ENCODE measurements around the gene PLIN5. TPM values are rescaled to one million over a fixed set of nuclear protein-coding genes. Genes with fewer than 3 reads are reported as not detected.

PLIN5 gene
- total and polyA plus RNA-seq, 9 donors = 8.8 to 149 (median 85.0) TPM

GRCh38 chr19:4581666-4582553 is 46.9 kb upstream of the PLIN5 start:
- H3K9me3 ChIP-seq = no peaks in the 10 kb centered on the region
- H3K4me3 ChIP-seq = no peak overlapping the region
- 10 to 25% (median 23%) methylated on average over 19 to 56 of the region's 57 CpGs for WGBS, 3 donors
- peaks cover 4% of the 10 kb centered on the region for H3K27me3 ChIP-seq
- H3K36me3 ChIP-seq = no peaks in the 10 kb centered on the region
- TF ChIP-seq CTCF (IDR thresholded peaks at IDR 0.05) (no peak), EP300 (IDR thresholded peaks at IDR 0.05) (no peak), POLR2A (IDR thresholded peaks at IDR 0.05) (no peak)
- peaks cover 2% of the 10 kb centered on the region for H3K4me1 ChIP-seq (ENCODE audit: insufficient read depth)
- no peak overlapping the region for H3K27ac ChIP-seq
- no peak for DNase-seq
- intact Hi-C loops (cut with DNase I) = no loop called here

- H3K27me3 ChIP-seq = peaks cover 4% of the 10 kb centered on the region
- intact Hi-C loops (cut with DNase I) = no loop called here
- peaks cover 2% of the 10 kb centered on the region for H3K4me1 ChIP-seq (ENCODE audit: insufficient read depth)
- 0 to 4% (median 3%) methylated on average over 18 to 62 of the region's 62 CpGs for WGBS, 3 donors
- TF ChIP-seq CTCF (IDR thresholded peaks at IDR 0.05) (no peak), EP300 (IDR thresholded peaks at IDR 0.05) (no peak), POLR2A (IDR thresholded peaks at IDR 0.05) (no peak)
- peak overlapping the region; percentile 0 for H3K4me3 ChIP-seq
- H3K9me3 ChIP-seq = no peaks in the 10 kb centered on the region
- H3K36me3 ChIP-seq = no peaks in the 10 kb centered on the region
- no peak overlapping the region for H3K27ac ChIP-seq
- no peak for DNase-seq
Measured at GRCh38 chr19:4580961-4581665, 46.1 kb upstream of the PLIN5 start.

- intact Hi-C loops (cut with DNase I) = no loop called here
- Histone ChIP-seq H3K4me3 (peak overlapping the region; percentile 0), H3K36me3 (no peaks in the 10 kb centered on the region), H3K27ac (no peak overlapping the region), H3K27me3 (peaks cover 4% of the 10 kb centered on the region), H3K4me1 (ENCODE audit: insufficient read depth) (peaks cover 4% of the 10 kb centered on the region), H3K9me3 (no peaks in the 10 kb centered on the region)
- DNase-seq = no peak
- no peak for TF ChIP-seq POLR2A (IDR thresholded peaks at IDR 0.05)
- 4 to 5% (median 4%) methylated on average over 38 to 50 of the region's 50 CpGs for WGBS, 3 donors
Measured at GRCh38 chr19:4580021-4580901, 45.2 kb upstream of the PLIN5 start.

- DNase-seq = no peak
- intact Hi-C loops (cut with DNase I) = loop anchor here in 2 of 4 donors (5.0 to 10.0 kb wide), 2 partner anchors 53 to 205 kb away; no protein-coding TSS in a partner anchor
- Histone ChIP-seq H3K27me3 (peaks cover 2% of the 10 kb centered on the region), H3K36me3 (no peaks in the 10 kb centered on the region), H3K27ac (no peak overlapping the region), H3K4me3 (no peak overlapping the region), H3K9me3 (no peaks in the 10 kb centered on the region), H3K4me1 (ENCODE audit: insufficient read depth) (peaks cover 6% of the 10 kb centered on the region)
- 52 to 66% (median 64%) methylated on average over 8 of the region's 8 CpGs for WGBS, 3 donors
- no peak for TF ChIP-seq CTCF (IDR thresholded peaks at IDR 0.05)
- TF ChIP-seq POLR2A (IDR thresholded peaks at IDR 0.05) = no peak
- no peak for TF ChIP-seq EP300 (IDR thresholded peaks at IDR 0.05)
Measured at GRCh38 chr19:4579389-4579788, 44.4 kb upstream of the PLIN5 start.
